HuH-7.5 (cell line): Measurements from ENCODE around the gene MZT2B.
"Not testable (repeated sequence)": the region's sequence is repeated elsewhere in the genome, so short reads cannot be mapped to it uniquely, and the experiment has no call there.

ENCODE experiments used
- DNase-seq: peaks from one replicate; pipeline ENCODE4 v3.0.0; 2011; ENCODE audit warnings: low spot score

Gene MZT2B

DNA sequence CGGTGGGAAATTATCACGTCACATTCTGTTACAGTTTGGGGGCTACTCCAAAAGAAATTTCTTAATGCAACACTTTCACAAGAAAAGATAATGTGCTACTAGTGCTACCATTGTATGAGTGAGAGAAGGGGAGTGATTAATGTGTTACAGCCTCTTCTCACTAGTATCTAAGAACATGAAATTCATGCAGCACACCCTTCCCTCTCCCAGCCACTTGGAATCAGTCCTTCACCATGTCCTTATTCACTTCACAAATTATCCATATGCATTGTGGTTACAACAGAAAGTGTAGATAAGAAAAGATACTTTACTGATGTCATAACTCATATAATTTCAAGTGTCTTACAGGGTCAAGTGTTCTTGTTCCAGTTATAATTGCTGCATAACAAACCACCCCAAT lies 37.1 kb downstream of the MZT2B start:
- DNase-seq = not testable (repeated sequence)

DNA sequence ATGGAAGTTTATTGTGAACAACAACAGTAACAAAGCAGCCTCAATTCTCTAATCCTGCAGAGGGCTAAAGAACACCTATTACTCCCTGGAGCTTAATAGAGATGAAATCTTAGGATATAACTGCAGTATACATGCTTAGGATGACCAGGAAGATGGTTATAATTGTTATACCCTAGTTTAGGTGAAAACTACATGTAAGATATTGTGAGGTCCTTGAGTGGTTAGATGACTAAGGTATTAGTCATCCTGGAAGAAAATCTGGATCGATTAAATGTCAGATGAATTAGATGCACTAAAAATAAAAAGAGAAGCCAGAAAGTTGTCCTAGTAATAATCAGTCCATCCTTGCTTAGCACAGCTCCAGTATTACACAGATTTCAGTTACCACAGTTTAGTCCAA lies 38.4 kb downstream of the MZT2B start:
- not testable (repeated sequence) for DNase-seq

- DNase-seq = not testable (repeated sequence)
Observed at GRCh38 chr2:130222523-130222922, 40.5 kb downstream of the MZT2B start.

DNA sequence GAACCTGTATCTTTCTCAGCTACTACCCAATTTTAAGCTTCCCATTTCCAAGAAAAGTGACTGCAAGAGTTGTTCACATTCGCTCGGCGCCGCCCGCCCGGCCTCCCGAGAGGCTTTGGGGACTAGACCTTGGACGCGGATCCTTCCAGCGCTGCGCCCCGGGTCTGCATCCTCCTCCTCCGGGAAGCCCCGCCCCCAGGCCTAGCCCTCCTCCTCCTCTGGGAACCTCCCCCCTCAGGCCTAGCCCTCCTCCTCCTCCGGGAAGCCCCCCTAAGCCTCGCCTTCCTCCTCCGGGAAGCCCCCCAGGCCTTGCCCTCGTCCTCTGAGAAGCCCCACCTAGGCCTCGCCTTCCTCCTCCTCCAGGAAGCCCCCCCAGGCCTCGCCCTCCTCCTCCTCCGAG lies 45.9 kb downstream of the MZT2B start:
- not testable (repeated sequence) for DNase-seq

DNA sequence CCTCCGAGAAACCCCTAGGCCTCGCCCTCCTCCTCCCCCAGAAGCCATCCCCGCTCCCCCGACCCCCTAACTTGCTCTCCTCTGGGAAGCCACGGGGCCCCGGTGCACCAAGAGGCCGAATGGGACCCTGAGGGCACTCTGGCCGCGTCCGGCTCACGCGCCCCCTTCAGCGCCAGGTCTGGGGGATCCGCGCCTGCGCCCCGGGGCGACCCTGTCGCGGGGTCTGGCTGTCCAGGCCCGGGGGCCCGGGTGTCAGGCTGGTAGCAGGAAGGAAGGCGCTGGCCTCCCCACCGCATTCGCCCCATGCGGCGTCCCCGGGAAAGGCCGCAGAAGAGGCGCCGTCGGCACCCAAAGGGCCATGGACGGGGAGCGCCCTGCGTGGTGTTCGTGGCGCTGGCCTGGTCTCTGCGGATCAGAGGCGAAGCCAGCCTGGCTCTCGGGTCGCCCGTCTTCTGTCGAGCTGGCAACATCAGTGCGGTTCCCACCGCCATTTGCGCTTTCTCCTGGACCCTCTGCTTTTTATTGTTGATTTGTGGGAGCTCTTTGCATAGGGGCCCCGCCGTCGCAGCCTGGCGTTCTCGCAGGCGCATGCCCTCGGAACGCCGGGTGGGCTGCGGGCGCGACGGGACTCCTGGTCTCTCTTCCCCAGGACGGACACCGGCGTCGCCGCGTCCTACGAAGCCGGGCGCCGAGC lies 46.6 kb downstream of the MZT2B start:
- DNase-seq = not testable (repeated sequence)

GRCh38 chr2:130229161-130229510 lies 47.1 kb downstream of the MZT2B start:
- DNase-seq = not testable (repeated sequence)

GRCh38 chr2:130230376-130230775 lies 48.3 kb downstream of the MZT2B start:
- DNase-seq = not testable (repeated sequence)

- not testable (repeated sequence) for DNase-seq
Observed at GRCh38 chr2:130230907-130231306, 48.8 kb downstream of the MZT2B start.

DNA sequence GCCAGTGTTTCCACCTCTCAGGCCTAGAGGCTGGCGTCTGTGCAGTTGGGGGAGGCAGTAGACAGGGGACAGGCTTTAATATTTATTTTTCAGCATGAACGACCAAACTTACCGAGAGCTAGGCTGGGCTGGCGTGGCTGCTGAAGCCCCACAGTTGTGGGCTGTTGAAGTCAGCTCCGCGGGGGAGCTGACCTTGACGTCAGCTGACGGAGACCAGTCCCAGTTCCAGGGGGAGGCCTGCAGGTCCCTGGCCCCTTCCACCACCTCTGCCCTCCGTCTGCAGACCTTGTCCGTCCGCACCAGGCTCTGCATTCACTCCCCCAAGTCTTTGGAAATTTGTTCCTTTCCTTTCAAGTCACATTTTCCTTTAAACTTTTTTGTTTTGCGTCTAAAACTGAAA lies 49.6 kb downstream of the MZT2B start:
- DNase-seq = no peak

DNA sequence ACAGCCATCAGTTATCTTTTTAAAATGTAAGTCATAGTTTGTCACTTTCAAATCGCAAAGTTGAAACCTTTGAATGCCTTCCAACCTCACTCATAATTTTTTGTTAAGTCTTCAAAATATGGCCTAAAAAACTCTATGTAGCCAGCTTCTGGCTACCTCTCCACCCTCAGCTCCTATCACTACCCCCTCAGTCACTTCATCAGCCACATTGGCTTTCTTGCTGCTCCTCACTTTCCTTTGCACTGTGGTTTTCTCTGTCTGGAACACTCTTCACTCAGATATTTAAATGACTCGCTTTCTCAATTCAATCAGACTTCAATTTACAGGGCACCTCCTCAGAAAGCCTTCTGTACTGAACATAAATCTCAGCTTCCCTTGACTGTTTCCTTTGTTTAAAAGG lies 51.0 kb downstream of the MZT2B start:
- DNase-seq = not testable (repeated sequence)

- not testable (repeated sequence) for DNase-seq
Observed at GRCh38 chr2:130239581-130239980, 57.5 kb downstream of the MZT2B start.
